Upper lobe of right lung (tissue), 1 donor: Measurements from ENCODE around the gene C3orf22. TPM values are rescaled to one million over a fixed set of nuclear protein-coding genes. Genes with fewer than 3 reads are reported as not detected.

Experiments
- ATAC-seq: fragments of 200-7000 bp; cut with Tn5 transposase; one replicate; pipeline ENCODE4 v1.9.1; 2020; ENCODE audit warnings: mild to moderate bottlenecking, moderate library complexity
- DNase-seq: peaks from one replicate; pipeline ENCODE4 v3.0.0-alpha.2; 2020
- H3K27ac ChIP-seq: fragments of 200-600 bp; one replicate; pipeline ENCODE4 v1.8.0; 2022
- H3K27me3 ChIP-seq: fragments of 200-600 bp; one replicate; pipeline ENCODE4 v1.8.0; 2022; ENCODE audit warnings: mild to moderate bottlenecking
- H3K36me3 ChIP-seq: fragments of 200-600 bp; one replicate; pipeline ENCODE4 v1.8.0; 2022
- H3K4me1 ChIP-seq: fragments of 200-600 bp; one replicate; pipeline ENCODE4 v1.8.0; 2022
- H3K4me3 ChIP-seq: fragments of 200-600 bp; one replicate; pipeline ENCODE4 v1.8.0; 2022; ENCODE audit warnings: mild to moderate bottlenecking
- H3K9me3 ChIP-seq: fragments of 200-600 bp; one replicate; pipeline ENCODE4 v1.8.0; 2022
- CTCF ChIP-seq: fragments of 200-600 bp; IDR thresholded peaks from one replicate; pipeline ENCODE4 v1.8.0; 2022; ENCODE audit warnings: antibody characterized with exemption
- intact Hi-C: fragments of 100-400 bp; cut with DNase I; formaldehyde crosslinking; loops from one replicate; pipeline ENCODE4 v1.11.0; 2022
- total RNA-seq: library from RNA; stranded (reverse); fragmentation: NEBNext Ultra II Directional; extraction: Animal tissue kit (Norgen Biotek cat#: 25700); gene quantifications from one replicate; pipeline ENCODE4 v1.2.1, GENCODE V29; 2021
- donor health status: DM: no; HTN: yes; CAD: no; lungs with severe emphysema.

The C3orf22 gene
- total RNA-seq, 1 donor from 2014 or later: not detected

GRCh38 chr3:126546549-126547239 lies 12.0 kb downstream of the C3orf22 start:
- Histone ChIP-seq H3K27me3 (peaks cover 13% of the 10 kb centered on the region), H3K27ac (no peak overlapping the region), H3K36me3 (no peaks in the 10 kb centered on the region), H3K9me3 (no peaks in the 10 kb centered on the region), H3K4me3 (no peak overlapping the region), H3K4me1 (no peaks in the 10 kb centered on the region)
- no peak for DNase-seq
- no peak for ATAC-seq
- TF ChIP-seq CTCF: no peak
- intact Hi-C loops: no loop called here

GRCh38 chr3:126546013-126546412 lies 12.7 kb downstream of the C3orf22 start:
- ATAC-seq (no peak), DNase-seq (peak; percentile 44)
- no peaks in the 10 kb centered on the region for H3K36me3 ChIP-seq
- TF ChIP-seq CTCF: no peak
- intact Hi-C loops: no loop called here
- peaks cover 20% of the 10 kb centered on the region for H3K27me3 ChIP-seq
- H3K27ac ChIP-seq: no peak overlapping the region
- H3K4me3 ChIP-seq: no peak overlapping the region
- H3K9me3 ChIP-seq: no peaks in the 10 kb centered on the region
- H3K4me1 ChIP-seq: peaks cover 2% of the 10 kb centered on the region

- no peak for TF ChIP-seq CTCF
- intact Hi-C loops: no loop called here
- Histone ChIP-seq H3K9me3 (no peaks in the 10 kb centered on the region), H3K27me3 (peaks cover 23% of the 10 kb centered on the region), H3K27ac (no peak overlapping the region), H3K4me1 (peaks cover 7% of the 10 kb centered on the region), H3K4me3 (no peak overlapping the region), H3K36me3 (no peaks in the 10 kb centered on the region)
- ATAC-seq: no peak
- no peak for DNase-seq
Measured at GRCh38 chr3:126545544-126545943, 13.2 kb downstream of the C3orf22 start.

GRCh38 chr3:126544596-126545281 lies 14.0 kb downstream of the C3orf22 start:
- ATAC-seq: no peak
- H3K4me1 ChIP-seq: peaks cover 10% of the 10 kb centered on the region
- intact Hi-C loops: no loop called here

GRCh38 chr3:126543457-126544061 lies 15.2 kb downstream of the C3orf22 start:
- Histone ChIP-seq H3K4me3 (no peak overlapping the region), H3K27me3 (peaks cover 23% of the 10 kb centered on the region), H3K27ac (no peak overlapping the region), H3K9me3 (no peaks in the 10 kb centered on the region), H3K36me3 (no peaks in the 10 kb centered on the region), H3K4me1 (peaks cover 10% of the 10 kb centered on the region)
- ATAC-seq: no peak
- no peak for TF ChIP-seq CTCF
- intact Hi-C loops: no loop called here
- DNase-seq: peak; percentile 33

More at GRCh38 chr3:126544596-126545281, 14.0 kb downstream of the C3orf22 start:
- Histone ChIP-seq H3K4me3 (no peak overlapping the region), H3K9me3 (no peaks in the 10 kb centered on the region), H3K27ac (no peak overlapping the region), H3K36me3 (no peaks in the 10 kb centered on the region), H3K27me3 (peaks cover 23% of the 10 kb centered on the region)
- DNase-seq: peak; percentile 52
- TF ChIP-seq CTCF: no peak
